CD4-positive, alpha-beta T cell treated with Interleukin-17A for 4 hours (primary cell): ENCODE data around the gene ZFHX2.

Experiments used
- DNase-seq: peaks from one replicate; pipeline ENCODE4 v3.0.0-alpha.2; 2020; ENCODE audit warnings: mixed read lengths

Gene ZFHX2

GRCh38 chr14:23559010-23559925, 7.7 kb upstream of the ZFHX2 start:
- DNase-seq = peak; percentile 80

DNA sequence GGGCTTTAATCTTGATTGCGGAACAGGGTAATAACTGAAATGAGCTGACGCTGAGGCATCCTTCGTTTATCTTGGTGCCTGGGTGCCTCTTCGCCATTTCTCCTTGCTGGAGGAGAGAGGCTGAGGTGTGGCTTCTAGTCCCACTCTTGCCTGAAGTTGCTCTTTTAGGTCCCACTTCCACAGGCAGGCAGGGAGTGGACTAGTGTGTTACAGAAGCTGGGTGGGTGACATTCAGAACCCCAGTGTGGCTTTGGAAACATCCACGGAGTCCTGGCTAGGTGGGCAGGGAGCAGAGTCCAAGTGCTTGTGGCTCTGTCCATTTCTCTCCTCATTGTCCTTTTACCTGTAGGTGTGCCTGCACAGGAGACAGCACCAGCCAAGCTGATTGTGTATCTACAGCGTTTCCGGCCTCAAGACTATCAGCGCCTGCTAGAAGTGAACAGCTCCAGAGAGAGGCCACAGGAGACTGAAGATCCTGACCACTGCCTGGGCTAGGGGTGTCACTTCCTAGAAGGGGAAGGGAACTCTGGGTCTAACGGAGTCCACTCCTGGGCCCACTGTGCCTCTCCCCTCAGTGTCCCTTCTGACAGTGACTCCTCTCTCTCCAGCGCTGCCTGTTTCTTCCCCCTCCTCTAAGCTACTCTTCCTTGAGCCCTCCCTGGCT, 6.9 kb upstream of the ZFHX2 start:
- DNase-seq = no peak

GRCh38 chr14:23557946-23558345, 6.4 kb upstream of the ZFHX2 start:
- no peak for DNase-seq

DNA sequence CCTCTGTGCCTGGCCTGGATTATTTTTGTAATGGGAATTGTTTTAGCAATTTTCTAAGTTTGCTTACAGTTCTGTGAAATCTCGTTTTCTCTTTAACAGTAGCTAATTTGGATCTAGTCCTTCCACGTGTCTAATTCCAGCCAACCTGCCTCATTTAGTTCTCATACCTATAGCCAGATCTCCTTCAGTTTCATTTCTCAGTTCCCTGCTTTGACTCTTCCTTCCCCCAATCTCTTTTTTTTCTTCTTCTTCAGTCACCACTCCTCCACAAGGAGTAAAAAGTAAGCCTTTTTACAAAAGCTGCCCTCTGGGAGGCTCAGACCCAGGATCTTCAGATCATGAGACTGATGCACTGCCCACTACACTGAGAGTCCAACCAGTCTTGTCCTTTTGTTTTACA, 6.0 kb upstream of the ZFHX2 start:
- no peak for DNase-seq

DNA sequence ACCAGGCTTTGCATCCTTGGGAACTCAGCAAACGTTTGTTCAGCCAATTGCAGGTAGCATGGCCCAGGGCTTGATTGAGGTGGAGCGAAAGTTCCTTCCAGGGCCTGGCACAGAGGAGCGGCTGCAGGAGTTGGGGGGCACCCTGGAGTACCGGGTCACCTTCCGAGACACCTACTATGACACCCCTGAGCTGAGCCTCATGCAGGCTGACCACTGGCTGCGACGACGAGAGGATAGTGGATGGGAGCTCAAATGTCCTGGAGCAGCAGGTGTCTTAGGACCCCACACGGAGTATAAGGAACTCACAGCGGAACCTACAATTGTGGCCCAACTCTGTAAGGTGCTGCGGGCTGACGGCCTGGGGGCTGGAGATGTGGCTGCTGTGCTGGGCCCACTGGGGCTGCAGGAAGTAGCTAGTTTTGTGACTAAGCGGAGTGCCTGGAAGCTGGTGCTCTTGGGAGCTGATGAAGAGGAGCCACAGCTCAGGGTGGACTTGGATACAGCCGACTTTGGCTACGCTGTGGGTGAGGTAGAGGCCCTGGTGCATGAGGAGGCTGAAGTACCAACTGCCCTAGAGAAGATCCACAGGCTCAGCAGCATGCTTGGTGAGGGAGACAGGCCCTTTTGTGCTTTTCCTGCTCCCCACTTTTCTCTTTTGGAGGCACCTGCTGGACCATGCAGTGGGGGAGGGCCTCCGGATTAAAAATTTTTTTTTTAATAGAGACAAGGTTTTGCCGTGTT, 5.3 kb upstream of the ZFHX2 start:
- no peak for DNase-seq

- DNase-seq = peak; percentile 95
Measured at GRCh38 chr14:23555882-23556699, 4.5 kb upstream of the ZFHX2 start, which contains the start of gene THTPA. TSS of gene THTPA (plus strand) at chr14:23556271. CDS start at chr14:23556758, 487 bp downstream.

DNA sequence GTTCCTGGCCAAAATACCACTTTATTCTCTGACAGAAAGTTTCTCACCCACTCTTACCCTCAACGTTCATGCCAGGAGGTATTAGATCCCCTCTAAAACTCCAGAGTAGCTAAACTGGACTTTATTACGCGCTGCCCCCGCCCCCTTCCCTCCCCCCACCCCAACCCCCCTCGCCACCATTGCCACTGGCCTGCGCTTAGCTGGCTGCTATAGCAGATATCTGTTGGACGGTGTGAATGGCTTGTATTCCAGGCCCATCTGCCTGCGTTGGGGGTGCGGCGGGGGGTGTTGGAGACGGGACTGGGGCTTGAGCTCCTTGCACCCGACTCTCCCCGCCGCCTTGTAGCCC, 3.9 kb upstream of the ZFHX2 start:
- no peak for DNase-seq

DNA sequence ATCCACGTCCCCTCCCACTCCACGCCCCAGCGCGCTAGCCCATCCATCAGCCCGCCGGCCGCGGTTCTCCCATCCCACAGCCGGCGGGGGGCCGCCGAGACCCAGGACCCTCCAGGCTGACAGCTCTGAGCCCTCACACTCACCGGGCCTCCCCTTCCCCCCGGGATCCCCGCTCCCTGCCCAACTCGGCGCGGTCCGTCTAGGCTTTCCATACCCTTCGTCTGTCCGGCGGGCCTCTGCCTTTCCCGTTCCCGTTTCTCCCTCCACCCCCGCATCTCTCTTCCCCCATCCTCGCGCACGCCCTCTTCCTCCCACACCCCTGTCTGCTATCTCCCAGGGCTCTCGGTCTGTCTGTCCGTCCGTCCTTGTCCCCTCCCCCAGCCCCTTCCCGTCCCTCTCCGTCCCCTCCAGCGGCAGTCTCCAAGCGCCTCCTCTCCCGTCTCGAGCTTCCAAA, 726 bp downstream of the ZFHX2 start:
- DNase-seq = no peak

DNA sequence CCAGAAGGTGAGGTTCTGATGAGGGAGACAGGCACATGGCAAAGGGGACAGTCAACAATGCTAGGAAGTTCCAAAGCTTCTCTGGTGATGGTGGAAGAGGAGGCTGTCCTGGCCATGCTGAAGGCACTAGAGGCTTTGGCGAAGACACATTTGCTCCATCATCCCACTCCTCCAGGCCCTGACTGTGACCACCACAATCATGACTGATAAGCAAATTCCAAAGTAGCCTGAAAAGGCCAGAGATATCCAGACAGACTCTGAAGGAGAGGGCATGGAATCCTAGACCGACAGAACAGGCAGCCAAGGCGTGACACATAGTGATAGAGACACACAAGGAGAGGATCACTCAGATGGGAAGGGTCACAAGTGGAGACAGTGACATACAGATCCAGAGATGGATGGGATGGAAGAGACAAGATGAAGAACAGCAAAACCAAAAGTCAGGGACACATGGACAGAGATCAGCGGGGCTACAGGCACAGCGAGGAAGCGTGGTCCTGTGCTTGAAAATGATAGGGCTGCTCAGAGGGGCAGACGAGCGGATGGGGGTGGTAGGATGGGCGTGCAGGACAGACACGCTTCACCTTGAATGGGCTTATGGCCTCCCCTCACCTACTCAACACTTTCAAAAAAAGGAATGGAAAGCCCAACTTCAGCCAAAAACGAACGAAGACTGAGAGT, 1.3 kb downstream of the ZFHX2 start:
- no peak for DNase-seq

DNA sequence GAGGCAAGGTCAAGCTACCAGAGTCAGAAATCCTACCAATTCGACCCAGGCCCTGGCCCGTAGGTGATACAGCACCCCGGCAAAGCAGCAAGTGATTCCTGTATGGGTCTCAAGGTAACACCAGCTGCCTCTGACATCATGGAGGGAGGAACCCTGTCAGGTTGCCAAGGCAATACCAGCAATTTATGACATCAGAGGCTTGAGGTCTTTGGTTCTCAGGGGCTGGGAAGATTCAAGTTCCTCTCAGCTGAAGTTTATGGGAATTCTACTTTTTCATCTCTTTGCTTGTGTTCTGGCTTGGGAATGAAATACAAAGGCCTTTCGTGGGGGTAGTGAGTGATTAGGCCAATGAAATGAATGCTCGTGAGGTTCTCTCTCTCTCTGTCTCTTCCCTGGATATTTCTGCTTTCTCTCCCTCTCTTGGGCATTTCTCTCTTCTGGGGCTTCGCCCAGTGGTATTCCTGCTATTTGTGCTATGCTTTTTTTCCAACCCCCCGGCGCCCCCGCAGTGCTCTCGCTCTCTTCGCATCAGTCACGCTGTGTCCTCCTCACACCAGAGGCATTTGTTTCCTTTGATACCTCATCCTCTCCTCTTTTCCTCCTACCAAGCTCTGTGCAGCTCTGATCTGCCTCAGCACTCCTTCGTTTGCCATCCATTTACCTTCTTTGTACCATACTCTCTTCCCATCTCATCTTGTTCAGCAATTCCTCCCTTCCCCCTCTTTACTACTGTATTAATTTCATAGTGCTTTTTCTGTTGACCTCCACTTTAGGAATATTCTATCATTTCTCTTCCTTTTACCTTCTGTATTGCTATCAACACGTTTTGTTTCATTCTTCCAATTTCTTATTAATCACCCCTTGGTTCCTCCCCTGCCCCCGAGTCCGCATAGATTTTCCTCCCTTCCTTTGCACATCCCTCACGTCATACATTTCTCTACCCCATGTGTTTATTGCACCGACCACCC, 2.9 kb downstream of the ZFHX2 start:
- DNase-seq = no peak

DNA sequence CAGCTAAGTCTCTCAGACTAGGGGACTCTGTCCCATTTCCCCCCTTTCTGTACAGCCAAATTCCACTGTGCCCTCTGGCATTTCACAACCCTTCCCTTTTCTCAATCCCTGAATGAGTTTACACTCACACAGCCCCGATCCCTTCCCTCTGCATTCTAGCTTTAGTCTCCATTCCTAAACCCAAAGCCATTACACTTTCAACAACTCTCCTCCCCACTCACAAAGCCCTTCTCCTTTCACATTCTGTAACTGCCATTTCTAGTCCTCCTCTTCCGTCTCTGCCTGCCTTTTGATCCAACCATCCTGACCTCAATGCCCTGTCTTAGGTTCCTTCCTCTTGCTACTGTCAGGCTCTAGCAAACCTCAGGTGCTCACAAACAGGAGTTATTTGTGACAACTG, 3.6 kb downstream of the ZFHX2 start:
- no peak for DNase-seq

GRCh38 chr14:23546450-23547035, 5.0 kb downstream of the ZFHX2 start:
- DNase-seq = no peak

DNA sequence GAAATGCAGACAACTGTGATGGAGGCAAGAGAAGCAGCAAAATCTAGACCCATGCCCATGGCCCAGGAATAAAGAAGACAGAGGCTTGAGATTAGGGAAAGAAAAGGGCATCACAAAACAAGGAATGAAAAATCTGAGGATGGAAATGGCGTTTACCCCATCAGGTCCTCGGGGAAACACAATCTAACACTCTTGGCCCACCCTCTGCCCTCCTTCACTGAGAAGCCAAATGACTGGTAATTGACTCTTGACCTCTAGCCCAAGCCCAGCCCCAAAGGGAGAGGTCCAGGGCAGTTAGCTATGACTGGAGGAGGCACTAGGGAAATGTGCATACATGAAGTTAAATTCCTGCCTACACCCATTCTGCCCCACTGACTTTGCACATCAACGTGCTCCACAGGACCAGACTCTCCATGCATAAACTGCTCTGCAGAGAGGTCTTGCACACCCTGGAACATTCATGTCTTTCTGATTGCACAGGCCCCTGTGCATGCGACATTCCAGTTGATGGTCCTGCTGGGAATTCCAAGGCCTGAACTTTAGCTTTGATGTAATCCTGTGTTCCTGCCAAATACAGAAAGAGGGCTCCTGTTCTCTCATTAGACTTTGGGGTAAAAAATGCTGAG, 5.7 kb downstream of the ZFHX2 start:
- no peak for DNase-seq

- no peak for DNase-seq
Measured at GRCh38 chr14:23544511-23545447, 6.8 kb downstream of the ZFHX2 start.

- DNase-seq = no peak
Measured at GRCh38 chr14:23543403-23543802, 8.2 kb downstream of the ZFHX2 start.

- no peak for DNase-seq
Measured at GRCh38 chr14:23542261-23542660, 9.3 kb downstream of the ZFHX2 start.

DNA sequence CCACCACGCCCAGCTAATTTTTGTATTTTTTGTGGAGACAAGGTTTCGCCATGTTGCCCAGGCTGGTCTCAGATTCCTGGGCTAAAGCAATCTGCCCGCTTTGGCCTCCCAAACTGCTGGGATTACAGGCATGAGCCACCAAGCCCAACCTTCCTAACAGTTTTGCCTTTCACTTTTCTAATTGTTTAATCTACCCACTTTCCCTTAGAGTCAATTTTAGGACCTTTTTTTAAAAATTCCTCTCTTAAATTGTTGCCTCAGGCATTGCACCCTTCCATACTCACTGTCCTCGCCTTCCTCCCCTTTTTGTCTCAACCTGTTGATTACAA, 11.5 kb downstream of the ZFHX2 start:
- DNase-seq = no peak

DNA sequence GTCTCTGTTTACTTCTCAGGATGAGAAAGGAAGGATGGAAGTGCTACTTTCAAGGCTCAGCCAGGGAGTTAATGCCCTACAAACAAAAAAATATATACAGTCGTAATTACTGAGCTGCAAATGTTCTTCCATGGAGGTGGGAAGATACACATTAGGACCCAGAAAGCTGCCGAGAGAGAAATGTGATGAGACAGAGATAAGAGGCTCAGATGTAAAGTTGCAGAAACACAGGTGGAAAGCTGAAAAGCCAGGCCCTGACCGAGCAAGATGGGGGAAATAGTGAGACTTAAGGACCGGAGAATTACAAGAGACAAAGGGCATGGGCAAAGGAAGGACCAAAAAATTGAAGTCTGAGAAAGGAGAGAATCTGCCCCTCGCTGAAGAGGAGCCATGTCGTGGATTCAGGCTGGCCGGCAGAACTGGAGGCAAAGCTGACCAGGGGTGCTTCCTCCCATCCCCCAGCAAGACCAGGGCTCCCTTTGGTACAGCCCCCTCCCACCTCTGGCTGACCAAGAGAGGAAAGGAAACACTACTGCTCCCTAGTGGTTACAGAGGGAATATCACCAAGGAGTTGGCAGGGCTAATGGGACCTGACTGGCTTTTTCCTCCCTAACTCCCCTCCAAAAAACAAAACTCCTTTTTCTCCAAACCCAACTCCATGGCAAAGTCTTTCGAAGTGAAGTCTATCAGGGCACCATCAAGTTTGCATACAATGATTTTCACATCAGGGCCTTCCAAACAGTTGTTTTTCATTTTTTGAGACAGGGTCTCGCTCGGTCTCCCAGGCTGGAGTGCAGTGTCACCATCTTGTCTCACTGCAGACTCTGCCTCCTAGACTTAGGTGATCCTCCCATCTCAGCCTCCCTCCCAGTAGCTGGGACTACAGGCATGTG, 12.1 kb downstream of the ZFHX2 start:
- peak; percentile 34 for DNase-seq
